Lower lobe of right lung (tissue), 2 donors: Measurements from ENCODE around the gene TMF1. TPM values are rescaled to one million over a fixed set of nuclear protein-coding genes. Genes with fewer than 3 reads are reported as not detected.

Experiments used
- ATAC-seq, 2 donors: fragments of 200-7000 bp; cut with Tn5 transposase; one replicate each; pipeline ENCODE4 v1.9.1; 2020 to 2022; ENCODE audit warnings: mild to moderate bottlenecking in 2 of 2, moderate library complexity in 2 of 2
- DNase-seq: peaks from one replicate; pipeline ENCODE4 v3.0.0-alpha.2; 2020
- H3K27ac ChIP-seq: fragments of 200-600 bp; one replicate; pipeline ENCODE4 v1.8.0; 2022
- H3K27me3 ChIP-seq: fragments of 200-600 bp; one replicate; pipeline ENCODE4 v1.8.0; 2022; ENCODE audit warnings: low read depth
- H3K36me3 ChIP-seq: fragments of 200-600 bp; one replicate; pipeline ENCODE4 v1.8.0; 2022; ENCODE audit warnings: mild to moderate bottlenecking
- H3K4me1 ChIP-seq: fragments of 200-600 bp; one replicate; pipeline ENCODE4 v1.8.0; 2022
- H3K4me3 ChIP-seq: fragments of 200-600 bp; one replicate; pipeline ENCODE4 v1.8.0; 2022; ENCODE audit warnings: mild to moderate bottlenecking
- H3K9me3 ChIP-seq: fragments of 200-600 bp; one replicate; pipeline ENCODE4 v1.8.0; 2022
- intact Hi-C: fragments of 100-400 bp; cut with DNase I; formaldehyde crosslinking; loops from one replicate; pipeline ENCODE4 v1.11.0; 2022
- total RNA-seq: library from RNA; stranded (reverse); fragmentation: NEBNext Ultra II Directional; extraction: Animal tissue kit (Norgen Biotek cat#: 25700); gene quantifications from one replicate; pipeline ENCODE4 v1.2.1, GENCODE V29; 2021
- TF ChIP-seq, protein P1 (sequence below): fragments of 200-600 bp; IDR thresholded peaks from one replicate; pipeline ENCODE4 v1.8.0; 2022; ENCODE audit warnings: antibody characterized with exemption, mild to moderate bottlenecking
- donor health status: DM: no; HTN: yes; CAD: no; lungs with severe emphysema.

Gene TMF1
- total RNA-seq, 1 donor from 2014 or later = 40.0 TPM

DNA sequence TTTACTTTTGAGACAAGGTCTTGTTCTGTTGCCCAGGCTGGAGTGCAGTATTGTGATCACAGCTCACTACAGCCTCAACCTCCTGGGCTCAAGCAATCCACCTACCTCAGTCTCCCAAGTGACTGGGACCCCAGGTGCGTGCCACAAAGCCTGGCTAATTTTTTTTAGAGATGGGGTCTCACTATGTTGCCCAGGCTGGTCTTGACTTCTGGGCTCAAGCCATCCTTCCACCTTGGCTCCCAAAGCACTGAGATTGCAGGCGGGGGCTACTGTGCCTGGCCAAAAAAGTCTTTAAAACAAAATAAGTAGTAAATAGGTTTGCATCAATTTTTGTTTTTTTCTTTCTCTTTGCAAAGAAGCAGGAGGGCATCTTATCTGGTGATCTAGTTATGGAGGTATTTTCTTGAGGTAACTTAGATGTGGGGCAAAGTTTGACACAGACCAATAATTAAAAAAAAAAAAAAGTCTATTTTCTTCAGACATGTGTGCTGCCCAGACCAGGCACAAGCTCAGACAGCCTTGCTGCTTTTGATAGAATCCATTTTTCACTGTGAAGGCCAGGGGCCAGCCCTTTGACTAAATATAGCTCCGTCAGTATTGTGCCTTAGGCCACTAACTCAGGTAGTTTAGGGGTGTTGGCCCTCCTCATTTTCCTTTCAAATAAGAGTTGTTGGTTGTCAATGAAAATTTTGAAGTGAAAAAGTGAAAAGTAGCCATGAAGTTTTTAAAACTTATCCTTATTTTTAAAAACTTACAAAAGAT is 35.1 kb upstream of the TMF1 start:
- no peaks in the 10 kb centered on the region for H3K27me3 ChIP-seq

DNA sequence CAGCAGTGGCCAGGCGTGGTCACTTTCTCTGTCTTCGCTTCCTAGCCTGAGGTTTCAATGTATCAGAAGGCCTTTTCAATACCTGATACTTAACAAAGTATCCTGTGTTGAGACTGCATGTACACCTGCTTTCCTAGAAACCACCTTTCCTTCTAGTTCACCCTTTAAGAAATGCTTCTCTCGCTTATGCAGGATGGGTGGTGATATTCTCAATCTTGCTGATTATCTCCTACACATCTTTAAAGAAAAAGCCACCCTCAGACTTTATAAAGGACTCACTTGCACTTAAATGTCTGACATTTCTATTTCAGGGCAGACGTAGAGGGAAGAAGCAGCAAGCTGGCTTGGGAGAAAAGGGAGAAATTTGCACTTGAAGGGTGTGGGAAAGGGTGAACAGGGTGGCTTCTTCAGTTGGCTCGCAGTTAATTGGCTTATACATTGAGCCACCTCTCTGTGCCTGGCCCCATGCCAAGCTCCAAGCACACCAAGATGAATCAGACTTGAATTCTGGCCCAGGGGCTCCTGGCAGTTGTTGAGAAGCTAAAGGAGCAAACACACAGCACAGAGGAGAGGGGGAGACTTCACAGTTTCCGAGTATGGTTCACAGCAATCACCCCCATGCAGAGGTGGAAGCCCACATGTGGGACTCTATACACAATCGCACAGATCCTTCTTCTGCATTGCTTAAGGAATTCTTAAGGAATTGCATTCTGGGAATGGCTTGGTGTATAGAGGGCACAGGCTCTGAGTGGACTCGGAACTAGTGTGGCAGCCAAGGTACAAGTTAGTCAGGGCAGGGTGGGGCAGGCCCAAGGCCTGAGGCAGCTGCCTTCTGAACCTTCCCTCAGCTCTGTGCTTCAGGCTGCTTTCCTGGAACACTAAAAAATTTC is 33.9 kb upstream of the TMF1 start:
- ATAC-seq (peak; percentile 77 to 81), DNase-seq (peak; percentile 88)
- peak overlapping the region; percentile 92 for H3K4me3 ChIP-seq
- H3K27ac ChIP-seq = peak overlapping the region; percentile 92
- H3K27me3 ChIP-seq = no peaks in the 10 kb centered on the region
- no peaks in the 10 kb centered on the region for H3K9me3 ChIP-seq
- no peaks in the 10 kb centered on the region for H3K36me3 ChIP-seq
- peaks cover 79% of the 10 kb centered on the region for H3K4me1 ChIP-seq
- TF ChIP-seq, protein P1, sequence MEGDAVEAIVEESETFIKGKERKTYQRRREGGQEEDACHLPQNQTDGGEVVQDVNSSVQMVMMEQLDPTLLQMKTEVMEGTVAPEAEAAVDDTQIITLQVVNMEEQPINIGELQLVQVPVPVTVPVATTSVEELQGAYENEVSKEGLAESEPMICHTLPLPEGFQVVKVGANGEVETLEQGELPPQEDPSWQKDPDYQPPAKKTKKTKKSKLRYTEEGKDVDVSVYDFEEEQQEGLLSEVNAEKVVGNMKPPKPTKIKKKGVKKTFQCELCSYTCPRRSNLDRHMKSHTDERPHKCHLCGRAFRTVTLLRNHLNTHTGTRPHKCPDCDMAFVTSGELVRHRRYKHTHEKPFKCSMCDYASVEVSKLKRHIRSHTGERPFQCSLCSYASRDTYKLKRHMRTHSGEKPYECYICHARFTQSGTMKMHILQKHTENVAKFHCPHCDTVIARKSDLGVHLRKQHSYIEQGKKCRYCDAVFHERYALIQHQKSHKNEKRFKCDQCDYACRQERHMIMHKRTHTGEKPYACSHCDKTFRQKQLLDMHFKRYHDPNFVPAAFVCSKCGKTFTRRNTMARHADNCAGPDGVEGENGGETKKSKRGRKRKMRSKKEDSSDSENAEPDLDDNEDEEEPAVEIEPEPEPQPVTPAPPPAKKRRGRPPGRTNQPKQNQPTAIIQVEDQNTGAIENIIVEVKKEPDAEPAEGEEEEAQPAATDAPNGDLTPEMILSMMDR = no peak
- intact Hi-C loops = no loop called here

More for the DNA sequence above, 35.1 kb upstream of the TMF1 start:
- no peaks in the 10 kb centered on the region for H3K9me3 ChIP-seq
- peak overlapping the region; percentile 92 for H3K27ac ChIP-seq
- H3K4me3 ChIP-seq = peak overlapping the region; percentile 92
- TF ChIP-seq, protein P1 = no peak
- peaks cover 84% of the 10 kb centered on the region for H3K4me1 ChIP-seq
- intact Hi-C loops = no loop called here
- no peaks in the 10 kb centered on the region for H3K36me3 ChIP-seq
- DNase-seq = no peak
- no peak for ATAC-seq

DNA sequence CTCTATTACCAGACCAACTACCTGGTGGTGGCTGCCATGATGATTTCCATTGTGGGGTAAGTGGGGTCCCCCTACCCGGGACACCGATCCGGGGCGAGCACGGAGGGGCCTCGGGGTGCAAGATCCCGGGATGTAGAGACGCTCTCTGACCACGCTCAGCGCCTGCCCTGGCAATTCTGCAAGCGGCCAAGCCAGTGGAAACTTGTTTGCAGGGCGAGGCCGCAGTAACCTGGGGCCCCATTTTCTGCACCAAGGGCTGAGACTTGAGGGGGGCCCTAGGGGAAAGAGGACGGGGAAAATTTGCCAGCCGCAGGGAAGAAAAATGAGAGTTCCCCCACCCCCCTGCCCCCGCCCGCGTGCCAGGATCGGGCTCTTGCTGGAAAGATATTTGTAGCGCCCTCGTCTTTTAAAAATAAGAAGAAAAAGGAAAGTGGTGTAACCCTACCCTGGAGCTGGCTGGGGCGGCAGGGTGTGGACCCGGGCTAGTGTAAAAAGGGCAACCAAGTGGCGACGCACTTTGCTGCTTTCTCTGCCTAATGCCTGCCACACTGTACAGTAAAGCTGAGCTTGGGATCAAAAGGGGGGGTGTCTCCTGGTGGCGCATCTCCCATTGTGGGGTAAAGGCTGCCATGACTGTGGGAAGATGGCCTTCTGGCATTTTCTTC is 33.2 kb upstream of the TMF1 start:
- H3K36me3 ChIP-seq = no peaks in the 10 kb centered on the region
- no peaks in the 10 kb centered on the region for H3K27me3 ChIP-seq
- H3K27ac ChIP-seq = peak overlapping the region; percentile 92
- ATAC-seq (peak; percentile 18 to 50), DNase-seq (peak; percentile 60)
- peaks cover 79% of the 10 kb centered on the region for H3K4me1 ChIP-seq
- TF ChIP-seq, protein P1 = no peak
- intact Hi-C loops = no loop called here
- H3K9me3 ChIP-seq = no peaks in the 10 kb centered on the region
- peak overlapping the region; percentile 92 for H3K4me3 ChIP-seq

DNA sequence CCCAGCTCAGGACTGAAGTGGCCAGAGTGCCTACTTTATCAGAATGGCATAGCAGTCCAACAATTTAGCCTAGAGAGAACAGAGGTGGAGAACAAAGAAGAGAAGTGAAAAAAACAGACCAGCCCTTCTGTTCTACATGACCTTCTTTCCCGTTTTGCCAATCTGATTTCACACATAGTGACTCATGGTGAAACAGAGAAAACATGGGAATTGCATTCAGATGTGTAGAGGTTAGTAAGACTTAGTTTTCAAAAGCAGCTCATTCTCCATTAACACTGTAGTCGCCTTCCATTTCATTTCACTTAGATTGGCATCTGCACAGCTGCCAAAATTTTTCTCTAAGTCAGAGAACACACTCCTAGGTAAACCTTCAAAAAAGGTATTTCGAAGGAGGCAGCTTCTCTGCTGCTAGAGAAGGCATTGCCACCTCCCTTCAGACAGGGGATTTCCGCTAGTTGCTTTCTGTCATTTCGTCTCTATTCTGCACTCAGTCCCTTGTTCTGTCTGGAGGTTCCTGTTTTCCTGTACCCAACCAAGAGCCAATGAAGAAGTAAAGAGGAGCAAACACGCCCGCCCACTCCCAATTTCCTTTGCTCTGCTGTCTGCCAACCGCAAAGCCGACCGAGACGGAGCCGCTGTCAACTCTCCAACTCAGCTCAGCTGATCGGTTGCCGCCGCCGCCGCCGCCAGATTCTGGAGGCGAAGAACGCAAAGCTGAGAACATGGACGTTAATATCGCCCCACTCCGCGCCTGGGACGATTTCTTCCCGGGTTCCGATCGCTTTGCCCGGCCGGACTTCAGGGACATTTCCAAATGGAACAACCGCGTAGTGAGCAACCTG is 32.4 kb upstream of the TMF1 start, which contains the start of gene ARL6IP5:
Gene ARL6IP5, plus strand, starts transcription at position 612 of the 842 bp plus-strand sequence. Its CDS starts 111 bp downstream, at position 723.
- peaks cover 72% of the 10 kb centered on the region for H3K4me1 ChIP-seq

More for the DNA sequence above, 32.4 kb upstream of the TMF1 start, which contains the start of gene ARL6IP5:
- peak within 1 kb of the TSS; percentile 92 for H3K4me3 ChIP-seq
- TF ChIP-seq, protein P1 = no peak
- no peaks in the 10 kb centered on the region for H3K9me3 ChIP-seq
- no peaks in the 10 kb centered on the region for H3K36me3 ChIP-seq
- DNase-seq (peak; percentile 96), ATAC-seq (peak; percentile 80 to 87)
- H3K27me3 ChIP-seq = no peaks in the 10 kb centered on the region
- peak within 1 kb of the TSS; percentile 92 for H3K27ac ChIP-seq
- intact Hi-C loops = no loop called here
